Thyroid gland (tissue), 4 donors: ENCODE results near the gene RGS11.

Source experiments
- CTCF ChIP-seq, 6 experiments: fragments of 200-600 bp in 3 of 6; fragments of 450-650 bp in 3 of 6; sonication (generic) in 3 of 6; IDR thresholded peaks; one replicate each; pipeline ENCODE4 v1.5.1; 2016 to 2019; ENCODE audit warnings: antibody characterized with exemption in 6 of 6, mild to moderate bottlenecking in 2 of 6, inconsistent platforms in 1 of 6, moderate library complexity in 1 of 6
- POLR2A ChIP-seq, 2 donors: fragments of 450-650 bp; IDR thresholded peaks; one replicate each; pipeline ENCODE4 v1.6.1; 2017; ENCODE audit warnings: antibody characterized with exemption in 2 of 2, mild to moderate bottlenecking in 2 of 2, moderate library complexity in 1 of 2

- TF ChIP-seq CTCF (IDR thresholded peaks at IDR 0.05), result no peak
- TF ChIP-seq POLR2A (IDR thresholded peaks at IDR 0.05), result no peak
Observed at GRCh38 chr16:307691-308312, 32.1 kb upstream of the RGS11 start.
